ENCODE measurements around the gene CAMKMT. TPM values are rescaled to one million over a fixed set of nuclear protein-coding genes. Genes with fewer than 3 reads are reported as not detected.

CAMKMT gene
- total RNA-seq, 1 experiment from 2014 or later = 12.5 TPM

DNA sequence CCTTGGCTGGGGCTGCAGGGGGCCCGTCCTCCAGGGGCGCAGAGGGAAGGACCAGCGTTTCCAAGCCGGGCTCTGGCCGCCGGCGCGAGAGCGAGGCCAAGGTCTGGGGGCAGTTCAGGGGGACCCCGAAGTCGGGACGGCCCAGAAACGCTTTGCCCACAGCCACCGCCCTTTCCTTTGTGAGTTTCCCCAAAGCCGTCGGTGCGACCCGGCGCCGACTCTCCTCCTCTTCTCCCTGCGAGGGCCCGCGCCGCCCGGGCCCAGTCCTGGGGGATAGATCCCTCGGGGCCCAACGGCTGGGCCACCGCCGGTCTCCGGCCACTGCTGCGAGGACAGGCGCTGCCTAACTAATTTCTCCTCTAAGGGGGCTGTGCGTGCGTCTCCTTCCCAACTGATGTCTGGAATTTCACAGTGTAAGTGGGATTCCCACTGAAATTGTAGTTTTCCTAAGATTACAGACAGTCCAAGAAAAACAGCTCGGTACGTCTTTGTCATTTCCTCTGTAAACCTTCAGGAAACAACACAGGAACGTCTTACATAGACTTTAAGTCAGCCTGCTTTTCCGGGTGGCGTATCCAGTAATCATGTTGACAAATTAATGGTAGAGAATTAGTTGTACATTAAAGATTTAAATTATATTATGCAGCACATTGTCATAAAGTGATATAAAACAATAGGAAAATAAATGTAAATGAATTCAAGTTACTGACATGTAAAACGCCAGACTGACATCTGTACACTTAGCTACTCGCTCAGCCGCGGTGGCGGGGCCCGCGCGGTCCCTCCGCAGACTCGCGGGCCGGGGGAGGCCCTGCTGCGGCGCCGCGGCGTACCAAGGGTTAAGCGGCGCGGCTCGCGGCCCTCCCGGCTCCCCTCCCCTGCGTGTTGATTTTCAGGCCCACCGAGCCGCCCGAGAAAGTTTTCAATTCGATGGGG is 440.4 kb downstream of the CAMKMT start:
- BruUV-seq (replicated peaks) = no TSS peak
- H3K4me3 ChIP-seq (ENCODE audit: low read depth, low read length, poor library complexity, severe bottlenecking) = no peak overlapping the region
- no peaks in the 10 kb centered on the region for H3K36me3 ChIP-seq (ENCODE audit: insufficient read depth, low read length, poor library complexity, severe bottlenecking)
- DNase-seq (ENCODE audit: low spot score) = no peak
- intact Hi-C loops (cut with micrococcal nuclease; ENCODE audit: unreplicated experiment) = no loop called here
- ChIA-PET CTCF (interaction anchor here (2.2 kb wide), 1 partner anchor 322 kb away, joined by 5 read pairs; no protein-coding TSS in a partner anchor), POLR2A (ENCODE audit: low non-redundant PET) (interaction anchor here (0.7 kb wide), 1 partner anchor 116 kb away, joined by 5 read pairs; no protein-coding TSS in a partner anchor)
- H3K4me1 ChIP-seq (ENCODE audit: insufficient read depth, low read length, poor library complexity, severe bottlenecking) = no peaks in the 10 kb centered on the region
- H3K27ac ChIP-seq (ENCODE audit: low read depth, low read length, poor library complexity, severe bottlenecking) = no peak overlapping the region
- TF ChIP-seq, protein P1, sequence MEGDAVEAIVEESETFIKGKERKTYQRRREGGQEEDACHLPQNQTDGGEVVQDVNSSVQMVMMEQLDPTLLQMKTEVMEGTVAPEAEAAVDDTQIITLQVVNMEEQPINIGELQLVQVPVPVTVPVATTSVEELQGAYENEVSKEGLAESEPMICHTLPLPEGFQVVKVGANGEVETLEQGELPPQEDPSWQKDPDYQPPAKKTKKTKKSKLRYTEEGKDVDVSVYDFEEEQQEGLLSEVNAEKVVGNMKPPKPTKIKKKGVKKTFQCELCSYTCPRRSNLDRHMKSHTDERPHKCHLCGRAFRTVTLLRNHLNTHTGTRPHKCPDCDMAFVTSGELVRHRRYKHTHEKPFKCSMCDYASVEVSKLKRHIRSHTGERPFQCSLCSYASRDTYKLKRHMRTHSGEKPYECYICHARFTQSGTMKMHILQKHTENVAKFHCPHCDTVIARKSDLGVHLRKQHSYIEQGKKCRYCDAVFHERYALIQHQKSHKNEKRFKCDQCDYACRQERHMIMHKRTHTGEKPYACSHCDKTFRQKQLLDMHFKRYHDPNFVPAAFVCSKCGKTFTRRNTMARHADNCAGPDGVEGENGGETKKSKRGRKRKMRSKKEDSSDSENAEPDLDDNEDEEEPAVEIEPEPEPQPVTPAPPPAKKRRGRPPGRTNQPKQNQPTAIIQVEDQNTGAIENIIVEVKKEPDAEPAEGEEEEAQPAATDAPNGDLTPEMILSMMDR (conservative IDR thresholded peaks at IDR 0.05; ENCODE audit: low read depth, low read length) = no peak
- no peak for TF ChIP-seq EZH2 (IDR thresholded peaks at IDR 0.05; ENCODE audit: borderline replicate concordance, low read depth, low read length, poor library complexity, severe bottlenecking)
- H3K27me3 ChIP-seq (replicated peaks; ENCODE audit: insufficient read depth, low read depth, low read length, poor library complexity) = peaks cover 94% of the 10 kb centered on the region
- no peaks in the 10 kb centered on the region for H3K9me3 ChIP-seq (ENCODE audit: low read depth, low read length, poor library complexity, severe bottlenecking)

DNA sequence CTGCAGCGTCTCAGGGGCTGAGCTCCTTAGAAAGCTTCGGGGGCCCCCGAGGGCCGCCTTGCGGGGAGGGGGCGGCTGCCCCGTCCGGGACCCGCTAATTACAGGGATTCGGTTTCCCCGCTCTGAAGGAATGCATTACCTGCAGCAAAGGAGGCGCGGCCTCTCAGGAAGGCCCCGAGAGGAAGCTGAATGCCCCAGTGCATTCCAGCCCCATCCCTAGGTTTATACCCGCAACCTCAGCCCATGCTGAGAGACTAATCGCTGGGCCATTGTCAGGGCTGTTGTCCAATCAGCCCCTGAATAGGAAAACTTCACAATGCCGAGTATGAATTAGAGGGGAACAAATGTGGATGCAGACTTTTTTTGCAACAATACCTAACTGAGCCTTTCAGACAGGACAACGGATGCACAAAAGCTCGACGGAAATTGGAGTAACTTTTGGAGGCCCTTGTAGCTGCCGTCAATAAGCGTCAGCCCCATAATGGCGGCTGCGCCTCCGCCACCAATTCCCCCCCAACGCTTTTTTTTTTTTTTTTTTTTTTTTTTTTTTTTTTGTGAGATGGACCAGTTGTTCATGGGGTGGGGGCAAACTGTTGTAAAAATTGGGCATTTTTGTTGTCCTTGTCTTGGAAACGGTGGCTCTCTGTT is 441.2 kb downstream of the CAMKMT start:
- ChIA-PET CTCF (interaction anchor here (2.2 kb wide), 1 partner anchor 323 kb away, joined by 5 read pairs; no protein-coding TSS in a partner anchor), POLR2A (ENCODE audit: low non-redundant PET) (no interaction called here)
- no TSS peak for BruUV-seq (replicated peaks)
- no peak overlapping the region for H3K4me3 ChIP-seq (ENCODE audit: low read depth, low read length, poor library complexity, severe bottlenecking)
- H3K36me3 ChIP-seq (ENCODE audit: insufficient read depth, low read length, poor library complexity, severe bottlenecking) = no peaks in the 10 kb centered on the region
- H3K4me1 ChIP-seq (ENCODE audit: insufficient read depth, low read length, poor library complexity, severe bottlenecking) = no peaks in the 10 kb centered on the region
- TF ChIP-seq, protein P1 (conservative IDR thresholded peaks at IDR 0.05; ENCODE audit: low read depth, low read length) = no peak
- TF ChIP-seq EZH2 (IDR thresholded peaks at IDR 0.05; ENCODE audit: borderline replicate concordance, low read depth, low read length, poor library complexity, severe bottlenecking) = no peak
- DNase-seq (ENCODE audit: low spot score) = peak; percentile 25
- intact Hi-C loops (cut with micrococcal nuclease; ENCODE audit: unreplicated experiment) = no loop called here
- H3K27me3 ChIP-seq (replicated peaks; ENCODE audit: insufficient read depth, low read depth, low read length, poor library complexity) = peaks cover 97% of the 10 kb centered on the region
- H3K27ac ChIP-seq (ENCODE audit: low read depth, low read length, poor library complexity, severe bottlenecking) = no peak overlapping the region
- no peaks in the 10 kb centered on the region for H3K9me3 ChIP-seq (ENCODE audit: low read depth, low read length, poor library complexity, severe bottlenecking)

DNA sequence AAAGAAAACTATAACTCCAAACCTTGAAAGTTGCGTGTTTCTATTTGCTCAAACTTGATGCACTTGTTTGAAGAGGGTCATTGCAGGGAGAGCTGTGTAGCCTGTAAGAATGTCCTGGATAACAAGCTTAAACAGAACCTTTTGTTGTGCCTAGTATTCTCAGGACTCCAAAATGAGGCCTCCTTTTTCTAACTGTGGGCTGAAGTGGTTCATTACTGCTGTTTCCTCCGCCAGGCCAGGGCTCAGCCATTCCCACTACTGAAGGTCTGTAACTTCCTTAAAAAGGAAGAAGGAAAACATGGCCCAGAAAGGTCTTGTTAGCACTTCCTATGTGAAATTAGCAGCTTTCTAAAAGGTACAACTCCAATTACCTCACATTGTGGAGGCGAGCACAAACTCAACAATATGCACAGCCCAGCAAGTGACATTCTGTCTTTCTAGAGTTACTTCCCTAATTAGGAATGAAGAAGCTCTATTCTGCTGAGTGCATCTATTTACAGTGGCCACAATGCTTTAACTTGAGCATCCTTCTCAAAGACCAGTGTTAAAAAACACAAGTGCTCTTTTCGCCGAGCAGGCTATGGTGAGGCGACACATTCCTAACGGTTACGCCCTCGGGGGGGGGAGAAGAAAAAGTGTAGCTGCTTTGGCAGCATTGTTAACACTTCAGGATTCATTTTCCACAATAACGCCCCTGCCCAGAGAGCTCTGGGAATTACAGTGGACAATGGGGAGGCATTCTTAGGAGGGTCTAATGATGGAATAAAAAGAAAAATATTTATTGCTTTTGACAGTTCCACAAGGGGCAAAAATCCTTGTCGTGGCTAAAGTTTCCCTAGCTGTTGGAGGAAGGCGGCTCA is 442.9 kb downstream of the CAMKMT start:
- POLR2A ChIA-PET (ENCODE audit: low non-redundant PET) = no interaction called here
- Histone ChIP-seq H3K4me1 (ENCODE audit: insufficient read depth, low read length, poor library complexity, severe bottlenecking) (no peaks in the 10 kb centered on the region), H3K36me3 (ENCODE audit: insufficient read depth, low read length, poor library complexity, severe bottlenecking) (no peaks in the 10 kb centered on the region), H3K27ac (ENCODE audit: low read depth, low read length, poor library complexity, severe bottlenecking) (no peak overlapping the region), H3K4me3 (ENCODE audit: low read depth, low read length, poor library complexity, severe bottlenecking) (no peak overlapping the region), H3K27me3 (replicated peaks; ENCODE audit: insufficient read depth, low read depth, low read length, poor library complexity) (peaks cover 100% of the 10 kb centered on the region), H3K9me3 (ENCODE audit: low read depth, low read length, poor library complexity, severe bottlenecking) (no peaks in the 10 kb centered on the region)
- BruUV-seq (replicated peaks) = no TSS peak
- DNase-seq (ENCODE audit: low spot score) = no peak
- CTCF ChIA-PET = interaction anchor here (0.6 kb wide), 1 partner anchor 160 kb away, joined by 4 read pairs; no protein-coding TSS in a partner anchor
- no peak for TF ChIP-seq EZH2 (IDR thresholded peaks at IDR 0.05; ENCODE audit: borderline replicate concordance, low read depth, low read length, poor library complexity, severe bottlenecking)
- intact Hi-C loops (cut with micrococcal nuclease; ENCODE audit: unreplicated experiment) = no loop called here
